ENCODE measurements around the gene BDH1. TPM values are rescaled to one million over a fixed set of nuclear protein-coding genes. Genes with fewer than 3 reads are reported as not detected.

The BDH1 gene
- total RNA-seq, 1 donor from 2014 or later, result 0.67 TPM

GRCh38 chr3:197464794-197465193 lies 91.0 kb downstream of the BDH1 start:
- no peak for DNase-seq (ENCODE audit: low read depth)

- no peak for DNase-seq (ENCODE audit: low read depth)
Observed at GRCh38 chr3:197463279-197463678, 92.5 kb downstream of the BDH1 start.

- no peak for DNase-seq (ENCODE audit: low read depth)
Observed at GRCh38 chr3:197462808-197463207, 93.0 kb downstream of the BDH1 start.

GRCh38 chr3:197460639-197461038 lies 95.1 kb downstream of the BDH1 start:
- DNase-seq (ENCODE audit: low read depth), result no peak

- DNase-seq (ENCODE audit: low read depth), result no peak
Observed at GRCh38 chr3:197460002-197460401, 95.8 kb downstream of the BDH1 start.

Other genes starting within 250 kb of the BDH1 start
- gene RUBCN, start 180.9 kb upstream of the BDH1 start, total RNA-seq, result 24.5 and 25.7 TPM in 2 replicates
- 103 and 107 TPM in 2 replicates for gene FYTTD1, start 193.9 kb upstream of the BDH1 start, total RNA-seq
- gene LRCH3, start 235.3 kb upstream of the BDH1 start, total RNA-seq, result 17.0 TPM in 2 replicates

All from myocyte (in vitro differentiated cells).